ENCODE data around the gene KRT82. TPM values are rescaled to one million over a fixed set of nuclear protein-coding genes. Genes with fewer than 3 reads are reported as not detected.
"Not testable (repeated sequence)": the region's sequence is repeated elsewhere in the genome, so short reads cannot be mapped to it uniquely, and the experiment has no call there.

The KRT82 gene
- total RNA-seq, 2 donors from 2014 or later, result not detected

DNA sequence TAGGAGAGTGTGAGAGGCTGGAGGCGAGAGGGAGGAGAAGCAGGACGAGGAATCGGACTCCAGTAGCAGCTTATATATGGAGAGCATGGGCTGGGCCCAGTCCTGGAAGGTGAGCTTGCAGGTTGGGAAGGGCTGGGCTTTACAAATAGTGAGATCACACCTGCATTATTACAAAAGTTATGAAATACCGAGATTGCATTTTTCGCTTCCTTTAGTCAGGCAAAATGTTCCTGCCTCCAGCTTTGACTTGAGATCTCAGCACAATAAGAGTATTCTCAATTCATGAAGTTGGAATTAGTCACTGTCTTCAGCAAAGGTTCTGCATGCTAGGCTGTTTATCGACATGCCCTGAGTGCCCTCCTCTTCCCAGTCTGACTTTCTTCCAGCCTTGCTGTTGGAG, 46.0 kb upstream of the KRT82 start, which contains the start of gene KRT6B:
TSS of gene KRT6B (minus strand) at position 46 of the 400 bp plus-strand sequence. CDS start 68 bp downstream, outside the sequence.
- Histone ChIP-seq H3K27ac (ENCODE audit: low read depth, low read length) (no peak within 1 kb of the TSS), H3K4me3 (ENCODE audit: low read length) (no peak within 1 kb of the TSS), H3K36me3 (ENCODE audit: control insufficient read depth, insufficient read depth, low read length) (no peaks in the 10 kb centered on the region), H3K27me3 (ENCODE audit: control insufficient read depth, insufficient read depth, low read length, poor library complexity, severe bottlenecking) (no peaks in the 10 kb centered on the region), H3K9ac (ENCODE audit: extremely low read depth, low read length, poor library complexity, severe bottlenecking) (no peak within 1 kb of the TSS), H3K4me1 (ENCODE audit: control insufficient read depth, insufficient read depth, low read length) (no peaks in the 10 kb centered on the region), H3K9me3 (ENCODE audit: control insufficient read depth, low read length) (no peaks in the 10 kb centered on the region)
- Mint-ChIP-seq H3K36me3 (ENCODE audit: low read depth) (no peaks in the 10 kb centered on the region), H3K4me3 (no peak within 1 kb of the TSS), H3K9me3 (no peaks in the 10 kb centered on the region), H3K27ac (no peak within 1 kb of the TSS), H3K27me3 (ENCODE audit: insufficient read depth) (peaks cover 12% of the 10 kb centered on the region), H3K4me1 (no peaks in the 10 kb centered on the region)
- DNase-seq, result no peak
- TF ChIP-seq, protein P1, sequence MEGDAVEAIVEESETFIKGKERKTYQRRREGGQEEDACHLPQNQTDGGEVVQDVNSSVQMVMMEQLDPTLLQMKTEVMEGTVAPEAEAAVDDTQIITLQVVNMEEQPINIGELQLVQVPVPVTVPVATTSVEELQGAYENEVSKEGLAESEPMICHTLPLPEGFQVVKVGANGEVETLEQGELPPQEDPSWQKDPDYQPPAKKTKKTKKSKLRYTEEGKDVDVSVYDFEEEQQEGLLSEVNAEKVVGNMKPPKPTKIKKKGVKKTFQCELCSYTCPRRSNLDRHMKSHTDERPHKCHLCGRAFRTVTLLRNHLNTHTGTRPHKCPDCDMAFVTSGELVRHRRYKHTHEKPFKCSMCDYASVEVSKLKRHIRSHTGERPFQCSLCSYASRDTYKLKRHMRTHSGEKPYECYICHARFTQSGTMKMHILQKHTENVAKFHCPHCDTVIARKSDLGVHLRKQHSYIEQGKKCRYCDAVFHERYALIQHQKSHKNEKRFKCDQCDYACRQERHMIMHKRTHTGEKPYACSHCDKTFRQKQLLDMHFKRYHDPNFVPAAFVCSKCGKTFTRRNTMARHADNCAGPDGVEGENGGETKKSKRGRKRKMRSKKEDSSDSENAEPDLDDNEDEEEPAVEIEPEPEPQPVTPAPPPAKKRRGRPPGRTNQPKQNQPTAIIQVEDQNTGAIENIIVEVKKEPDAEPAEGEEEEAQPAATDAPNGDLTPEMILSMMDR (conservative IDR thresholded peaks at IDR 0.05), result no peak
- 87 to 94% methylated on average over 3 to 6 of the region's 6 CpGs for WGBS, 2 experiments (ENCODE audit: insufficient coverage in 1 of 2, insufficient read length in 1 of 2)

DNA sequence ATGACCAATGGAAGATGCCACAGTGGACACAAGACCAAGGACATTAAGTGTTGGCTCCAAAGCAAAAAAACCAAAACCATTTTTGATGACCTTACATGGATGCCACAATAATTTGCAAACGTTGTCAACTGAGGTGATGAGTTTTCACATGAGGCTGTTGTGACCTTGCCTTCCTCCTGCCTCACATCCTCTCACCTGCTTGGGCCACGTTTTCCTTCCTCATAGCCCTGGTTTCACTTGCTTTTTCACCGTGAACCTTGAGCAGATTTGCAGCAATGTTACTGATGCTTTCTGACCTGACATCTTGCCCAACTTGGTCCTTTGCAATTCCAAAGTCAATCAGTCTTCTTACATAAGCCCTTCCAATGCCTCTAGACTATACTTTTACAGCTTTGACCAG, 42.1 kb upstream of the KRT82 start:
- H3K36me3 ChIP-seq (ENCODE audit: control insufficient read depth, insufficient read depth, low read length), result no peaks in the 10 kb centered on the region
- Mint-ChIP-seq H3K4me3 (no peak overlapping the region), H3K9me3 (no peaks in the 10 kb centered on the region), H3K27me3 (ENCODE audit: insufficient read depth) (peaks cover 16% of the 10 kb centered on the region), H3K4me1 (no peaks in the 10 kb centered on the region), H3K36me3 (ENCODE audit: low read depth) (no peaks in the 10 kb centered on the region), H3K27ac (no peak overlapping the region)
- no peak overlapping the region for H3K4me3 ChIP-seq (ENCODE audit: low read length)
- TF ChIP-seq, protein P1 (conservative IDR thresholded peaks at IDR 0.05), result no peak
- 73 to 82% methylated on average over 3 of the region's 3 CpGs for WGBS, 2 experiments (ENCODE audit: insufficient coverage in 1 of 2, insufficient read length in 1 of 2)
- no peak for DNase-seq
- H3K9me3 ChIP-seq (ENCODE audit: control insufficient read depth, low read length), result no peaks in the 10 kb centered on the region
- H3K4me1 ChIP-seq (ENCODE audit: control insufficient read depth, insufficient read depth, low read length), result no peaks in the 10 kb centered on the region
- no peak overlapping the region for H3K27ac ChIP-seq (ENCODE audit: low read depth, low read length)
- H3K9ac ChIP-seq (ENCODE audit: extremely low read depth, low read length, poor library complexity, severe bottlenecking), result no peak overlapping the region
- no peaks in the 10 kb centered on the region for H3K27me3 ChIP-seq (ENCODE audit: control insufficient read depth, insufficient read depth, low read length, poor library complexity, severe bottlenecking)

DNA sequence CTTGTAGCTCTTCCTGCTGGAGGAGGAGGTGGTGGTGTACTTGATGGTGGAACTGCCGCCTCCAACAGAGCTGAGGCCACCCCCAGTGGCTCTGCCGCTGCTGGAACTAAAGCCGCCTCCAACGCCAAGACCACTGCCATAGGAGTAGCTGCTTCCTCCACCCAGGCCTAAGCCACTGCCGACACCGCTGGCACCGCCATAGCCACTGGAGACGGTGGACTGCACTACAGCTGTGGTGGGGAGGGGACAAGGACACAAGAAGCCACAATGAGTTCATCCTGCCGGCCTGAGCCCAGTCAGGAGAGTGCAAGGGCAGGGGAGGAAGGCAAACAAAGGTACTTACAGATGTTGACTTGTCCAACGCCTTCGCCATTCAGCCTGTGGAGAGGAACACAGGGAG, 41.1 kb upstream of the KRT82 start:
- WGBS, 2 experiments (ENCODE audit: insufficient coverage in 1 of 2, insufficient read length in 1 of 2), result 84 to 92% methylated on average over 3 to 11 of the region's 11 CpGs
- H3K27me3 Mint-ChIP-seq (ENCODE audit: insufficient read depth), result peaks cover 17% of the 10 kb centered on the region
- H3K4me1 Mint-ChIP-seq; H3K4me1 ChIP-seq (ENCODE audit: control insufficient read depth, insufficient read depth, low read length); H3K9me3 ChIP-seq (ENCODE audit: control insufficient read depth, low read length); H3K9me3 Mint-ChIP-seq; H3K4me3 ChIP-seq (ENCODE audit: low read length); H3K36me3 ChIP-seq (ENCODE audit: control insufficient read depth, insufficient read depth, low read length); H3K9ac ChIP-seq (ENCODE audit: extremely low read depth, low read length, poor library complexity, severe bottlenecking); H3K4me3 Mint-ChIP-seq; H3K27me3 ChIP-seq (ENCODE audit: control insufficient read depth, insufficient read depth, low read length, poor library complexity, severe bottlenecking); H3K36me3 Mint-ChIP-seq (ENCODE audit: low read depth); H3K27ac Mint-ChIP-seq; H3K27ac ChIP-seq (ENCODE audit: low read depth, low read length): not testable (repeated sequence)
- peak; percentile 43 for DNase-seq

Data from endodermal cell (in vitro differentiated cells).